Suppressor macrophage treated with lipopolysaccharide for 1 hour (primary cell): ENCODE data around the gene ZNF580.

Experiments
- DNase-seq, 3 donors: peaks; one replicate each; pipeline ENCODE4 v3.0.0-alpha.2; 2020 to 2022

ZNF580 gene

GRCh38 chr19:55640577-55641425 lies at the start of gene ZNF580:
Gene ZNF580 (plus strand): TSS chr19:55641002. CDS start chr19:55642509, 1,507 bp downstream.
- peak; percentile 56 to 86 (median 66) for DNase-seq

- DNase-seq = no peak
These were observed 49.2 kb upstream of the ZNF580 start for GRCh38 chr19:55591555-55591954.

GRCh38 chr19:55592391-55593090 lies 48.3 kb upstream of the ZNF580 start:
- no peak for DNase-seq

- DNase-seq = no peak
These were observed 47.6 kb upstream of the ZNF580 start for GRCh38 chr19:55593096-55593772.

- DNase-seq = no peak
These were observed 45.7 kb upstream of the ZNF580 start for GRCh38 chr19:55594996-55595545.

- no peak for DNase-seq
These were observed 44.5 kb upstream of the ZNF580 start for GRCh38 chr19:55596304-55596703.

- no peak for DNase-seq
These were observed 43.3 kb upstream of the ZNF580 start for GRCh38 chr19:55597501-55597921.

GRCh38 chr19:55598034-55598433 lies 42.8 kb upstream of the ZNF580 start:
- no peak for DNase-seq

- DNase-seq = peak; percentile 95 to 98 (median 98)
These were observed 41.9 kb upstream of the ZNF580 start for GRCh38 chr19:55598719-55599467.

GRCh38 chr19:55599468-55599841 lies 41.3 kb upstream of the ZNF580 start, which contains the start of gene FIZ1:
Gene FIZ1 (minus strand): TSS chr19:55599517. CDS start chr19:55597865, 1,652 bp downstream.
- peak; percentile 98 to 99 (median 99) for DNase-seq

GRCh38 chr19:55599842-55600661 lies 40.8 kb upstream of the ZNF580 start, which contains the start of gene ZNF524:
Gene ZNF524 (plus strand): TSS chr19:55600288. CDS start chr19:55602113, 1,825 bp downstream.
- peak; percentile 84 to 95 (median 89) for DNase-seq

GRCh38 chr19:55600662-55601028 lies 40.2 kb upstream of the ZNF580 start:
- no peak for DNase-seq

- peak in 1 of 3 donors; percentile 33 for DNase-seq
These were observed 39.7 kb upstream of the ZNF580 start for GRCh38 chr19:55601084-55601483.

GRCh38 chr19:55602104-55603001 lies 38.4 kb upstream of the ZNF580 start:
- no peak for DNase-seq

- no peak for DNase-seq
These were observed 37.7 kb upstream of the ZNF580 start for GRCh38 chr19:55603115-55603514.

- no peak for DNase-seq
These were observed 37.1 kb upstream of the ZNF580 start for GRCh38 chr19:55603581-55604292.

GRCh38 chr19:55605207-55605636 lies 35.6 kb upstream of the ZNF580 start:
- peak; percentile 98 to 99 (median 98) for DNase-seq

GRCh38 chr19:55605637-55606470 lies 34.9 kb upstream of the ZNF580 start, which contains the start of gene ZNF865:
Gene ZNF865 (plus strand): TSS chr19:55605647. CDS start chr19:55613619, 7,972 bp downstream.
- peak; percentile 82 to 91 (median 84) for DNase-seq
